DND-41 (cell line): ENCODE measurements around the gene DKC1.
"Not testable (repeated sequence)": the region's sequence is repeated elsewhere in the genome, so short reads cannot be mapped to it uniquely, and the experiment has no call there.

Source experiments
- ATAC-seq: fragments of 200-7000 bp; cut with Tn5 transposase; 3 replicates; pipeline ENCODE4 v1.9.1; 2021; ENCODE audit warnings: low read depth; ENCODE audit not compliant: insufficient read depth
- DNase-seq: peaks from one replicate; pipeline ENCODE4 v3.0.0-alpha.2; 2020
- H2AFZ ChIP-seq: 2 replicates; pipeline ENCODE4 v1.6.0; 2012; ENCODE audit warnings: low read depth, low read length
- H3K27ac ChIP-seq: 2 replicates; pipeline ENCODE4 v1.5.1; 2012; ENCODE audit warnings: low read length, inconsistent platforms
- H3K27me3 ChIP-seq: fragments of 200-600 bp; sonication (generic); 2 replicates; pipeline ENCODE4 v1.6.0; 2012; ENCODE audit warnings: low read length, mild to moderate bottlenecking, inconsistent platforms; ENCODE audit not compliant: insufficient read depth, poor library complexity
- H3K36me3 ChIP-seq: 2 replicates; pipeline ENCODE4 v1.5.1; 2012; ENCODE audit warnings: low read length, inconsistent platforms; ENCODE audit not compliant: insufficient read depth
- H3K4me1 ChIP-seq: 2 replicates; pipeline ENCODE4 v1.5.1; 2012; ENCODE audit warnings: mild to moderate bottlenecking, low read length; ENCODE audit not compliant: insufficient read depth
- H3K4me2 ChIP-seq: 2 replicates; pipeline ENCODE4 v1.6.0; 2012; ENCODE audit warnings: mild to moderate bottlenecking, moderate library complexity, low read length, inconsistent platforms; ENCODE audit not compliant: insufficient read depth
- H3K4me3 ChIP-seq, 2 experiments: fragments of 200-600 bp in 1 of 2; shearing (Covaris generic) in 1 of 2; 2 replicates each; pipeline ENCODE4 v1.5.1; 2012 to 2016; ENCODE audit warnings: inconsistent platforms in 2 of 2, low read length in 2 of 2, mild to moderate bottlenecking in 2 of 2, low read depth in 1 of 2, moderate library complexity in 1 of 2
- H3K79me2 ChIP-seq: 2 replicates; pipeline ENCODE4 v1.6.0; 2012; ENCODE audit warnings: low read length, inconsistent platforms; ENCODE audit not compliant: insufficient read depth
- H3K9ac ChIP-seq: 2 replicates; pipeline ENCODE4 v1.6.0; 2012; ENCODE audit warnings: low read depth, mild to moderate bottlenecking, inconsistent platforms, low read length, moderate library complexity
- H3K9me3 ChIP-seq: 2 replicates; pipeline ENCODE4 v1.5.1; 2012; ENCODE audit warnings: low read length, moderate library complexity, mild to moderate bottlenecking, inconsistent platforms; ENCODE audit not compliant: insufficient read depth, severe bottlenecking
- H4K20me1 ChIP-seq: 2 replicates; pipeline ENCODE4 v1.6.0; 2012; ENCODE audit warnings: low read length; ENCODE audit not compliant: insufficient read depth
- CTCF ChIP-seq: IDR thresholded peaks from 2 replicates; pipeline ENCODE4 v1.5.1; 2012; ENCODE audit warnings: borderline replicate concordance, low read length, moderate library complexity, mild to moderate bottlenecking; ENCODE audit not compliant: poor library complexity, severe bottlenecking; ENCODE audit errors: extremely low read depth
- EZH2 ChIP-seq: IDR thresholded peaks from 3 replicates; pipeline ENCODE4 v1.6.1; 2012; ENCODE audit warnings: borderline replicate concordance, low read depth, mild to moderate bottlenecking, moderate library complexity, low read length, inconsistent platforms; ENCODE audit not compliant: severe bottlenecking

The DKC1 gene

GRCh38 chrX:154809939-154810665 is 47.4 kb downstream of the DKC1 start:
- no peak for TF ChIP-seq EZH2
- H3K9ac ChIP-seq, result no peak overlapping the region
- peaks cover under 1% of the 10 kb centered on the region for H3K79me2 ChIP-seq
- no peaks in the 10 kb centered on the region for H4K20me1 ChIP-seq
- no peaks in the 10 kb centered on the region for H3K27me3 ChIP-seq
- no peak overlapping the region for H3K4me3 ChIP-seq
- ATAC-seq (no peak), DNase-seq (no peak)
- H3K27ac ChIP-seq, result no peak overlapping the region
- H3K36me3 ChIP-seq, result no peaks in the 10 kb centered on the region
- no peaks in the 10 kb centered on the region for H3K9me3 ChIP-seq
- H3K4me2 ChIP-seq, result no peak overlapping the region
- peaks cover 6% of the 10 kb centered on the region for H3K4me1 ChIP-seq
- H2AFZ ChIP-seq, result no peak overlapping the region

- no peaks in the 10 kb centered on the region for H3K4me1 ChIP-seq
- no peaks in the 10 kb centered on the region for H3K79me2 ChIP-seq
- H3K4me2 ChIP-seq, result no peak overlapping the region
- H3K27ac ChIP-seq, result no peak overlapping the region
- no peak overlapping the region for H3K9ac ChIP-seq
- DNase-seq (no peak), ATAC-seq (no peak)
- TF ChIP-seq CTCF (no peak), EZH2 (no peak)
- H3K36me3 ChIP-seq, result no peaks in the 10 kb centered on the region
- H2AFZ ChIP-seq, result no peak overlapping the region
- H3K9me3 ChIP-seq, result no peaks in the 10 kb centered on the region
- no peaks in the 10 kb centered on the region for H3K27me3 ChIP-seq
- H4K20me1 ChIP-seq, result no peaks in the 10 kb centered on the region
- H3K4me3 ChIP-seq, result no peak overlapping the region
These were observed 49.9 kb downstream of the DKC1 start for GRCh38 chrX:154812341-154813101.

- Histone ChIP-seq H3K4me1 (no peaks in the 10 kb centered on the region), H4K20me1 (no peaks in the 10 kb centered on the region), H3K79me2 (no peaks in the 10 kb centered on the region), H3K27me3 (no peaks in the 10 kb centered on the region), H2AFZ (no peak overlapping the region), H3K36me3 (no peaks in the 10 kb centered on the region), H3K4me2 (no peak overlapping the region), H3K9ac (no peak overlapping the region), H3K9me3 (no peaks in the 10 kb centered on the region), H3K4me3 (no peak overlapping the region), H3K27ac (no peak overlapping the region)
- ATAC-seq (no peak), DNase-seq (no peak)
- TF ChIP-seq CTCF (no peak), EZH2 (no peak)
These were observed 51.1 kb downstream of the DKC1 start for GRCh38 chrX:154813801-154814200.

GRCh38 chrX:154815274-154815818 is 52.7 kb downstream of the DKC1 start:
- Histone ChIP-seq H3K27me3 (no peaks in the 10 kb centered on the region), H3K4me2 (no peak overlapping the region), H2AFZ (no peak overlapping the region), H3K4me3 (no peak overlapping the region), H3K9ac (no peak overlapping the region), H3K4me1 (no peaks in the 10 kb centered on the region), H3K36me3 (no peaks in the 10 kb centered on the region), H3K79me2 (no peaks in the 10 kb centered on the region), H3K27ac (no peak overlapping the region), H4K20me1 (no peaks in the 10 kb centered on the region), H3K9me3 (no peaks in the 10 kb centered on the region)
- DNase-seq (no peak), ATAC-seq (no peak)
- TF ChIP-seq CTCF (no peak), EZH2 (no peak)

GRCh38 chrX:154816326-154816898 is 53.7 kb downstream of the DKC1 start:
- not testable (repeated sequence) for H3K27ac ChIP-seq, H4K20me1 ChIP-seq, H3K4me1 ChIP-seq, H3K79me2 ChIP-seq, H3K4me2 ChIP-seq, H2AFZ ChIP-seq, DNase-seq, H3K9ac ChIP-seq, ATAC-seq, H3K9me3 ChIP-seq, H3K27me3 ChIP-seq, H3K4me3 ChIP-seq, H3K36me3 ChIP-seq
